ENCODE data around the gene STX10.

STX10 gene

DNA sequence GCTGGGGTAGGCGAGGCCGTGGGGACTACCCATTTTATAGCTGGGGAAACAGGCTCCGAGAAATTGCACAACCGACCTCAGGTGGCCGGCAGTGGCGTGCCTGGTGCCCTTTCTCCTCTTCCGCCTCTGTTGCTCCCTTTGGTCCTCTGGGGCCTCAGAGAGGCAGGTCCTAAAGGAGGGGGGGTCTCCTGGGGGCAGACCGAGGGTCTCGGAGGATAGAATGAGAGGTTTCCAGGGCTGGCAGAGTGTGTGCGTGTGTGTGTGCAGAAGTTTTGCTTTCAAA is 11.3 kb downstream of the STX10 start:
- no peak for DNase-seq

DNA sequence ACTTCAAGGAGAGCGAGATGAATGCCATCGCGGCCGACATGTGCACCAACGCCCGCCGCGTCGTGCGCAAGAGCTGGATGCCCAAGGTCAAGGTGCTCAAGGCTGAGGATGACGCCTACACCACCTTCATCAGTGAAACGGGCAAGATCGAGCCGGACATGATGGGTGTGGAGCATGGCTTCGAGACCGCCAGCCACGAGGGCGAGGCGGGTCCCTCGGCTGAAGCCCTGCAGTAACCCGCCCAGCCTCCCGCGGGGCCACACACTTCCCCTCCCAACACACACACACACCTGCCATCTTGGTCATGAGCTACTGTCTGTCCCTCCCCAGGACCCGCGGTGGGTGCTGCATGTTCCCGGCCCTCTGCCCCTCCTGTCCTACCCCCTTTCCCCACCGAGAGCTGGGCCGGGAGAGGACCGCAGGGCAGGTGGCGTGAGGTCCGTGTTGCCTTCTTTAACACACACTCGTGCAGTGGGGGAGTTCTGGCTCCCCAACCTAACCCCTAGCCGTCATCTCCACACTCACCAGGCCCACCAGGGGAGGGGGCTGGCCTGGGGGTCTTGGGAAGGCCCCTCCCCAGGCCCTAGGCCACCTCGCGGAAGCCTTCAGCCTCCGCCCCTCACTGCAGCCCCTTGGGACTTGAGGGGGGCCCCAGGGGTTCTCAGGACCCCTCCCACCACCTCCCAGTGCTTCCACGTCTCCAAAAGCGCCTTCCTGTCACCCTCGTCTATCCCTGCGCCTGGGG is 11.8 kb downstream of the STX10 start:
- DNase-seq, result no peak

DNA sequence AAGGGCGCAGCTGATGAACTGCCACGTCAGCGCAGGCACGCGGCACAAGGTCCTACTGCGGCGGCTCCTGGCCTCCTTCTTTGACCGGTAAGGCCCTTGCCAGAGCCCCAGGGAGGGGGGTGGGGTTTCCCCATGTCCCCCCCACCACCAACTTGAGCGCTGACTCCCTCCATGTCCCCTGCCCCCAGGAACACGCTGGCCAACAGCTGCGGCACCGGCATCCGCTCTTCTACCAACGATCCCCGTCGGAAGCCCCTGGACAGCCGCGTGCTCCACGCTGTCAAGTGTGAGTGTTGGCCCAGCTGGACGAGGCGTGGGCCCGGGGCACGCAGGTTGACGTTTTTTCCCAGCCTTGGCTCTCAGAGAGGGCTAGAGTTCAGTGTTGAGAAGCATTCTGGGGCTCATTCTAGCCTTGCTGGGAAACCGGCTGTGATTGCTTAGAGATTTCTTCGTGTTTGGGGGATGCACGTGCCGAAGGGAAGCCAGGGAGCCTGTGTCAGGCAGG is 12.8 kb downstream of the STX10 start:
- no peak for DNase-seq

DNA sequence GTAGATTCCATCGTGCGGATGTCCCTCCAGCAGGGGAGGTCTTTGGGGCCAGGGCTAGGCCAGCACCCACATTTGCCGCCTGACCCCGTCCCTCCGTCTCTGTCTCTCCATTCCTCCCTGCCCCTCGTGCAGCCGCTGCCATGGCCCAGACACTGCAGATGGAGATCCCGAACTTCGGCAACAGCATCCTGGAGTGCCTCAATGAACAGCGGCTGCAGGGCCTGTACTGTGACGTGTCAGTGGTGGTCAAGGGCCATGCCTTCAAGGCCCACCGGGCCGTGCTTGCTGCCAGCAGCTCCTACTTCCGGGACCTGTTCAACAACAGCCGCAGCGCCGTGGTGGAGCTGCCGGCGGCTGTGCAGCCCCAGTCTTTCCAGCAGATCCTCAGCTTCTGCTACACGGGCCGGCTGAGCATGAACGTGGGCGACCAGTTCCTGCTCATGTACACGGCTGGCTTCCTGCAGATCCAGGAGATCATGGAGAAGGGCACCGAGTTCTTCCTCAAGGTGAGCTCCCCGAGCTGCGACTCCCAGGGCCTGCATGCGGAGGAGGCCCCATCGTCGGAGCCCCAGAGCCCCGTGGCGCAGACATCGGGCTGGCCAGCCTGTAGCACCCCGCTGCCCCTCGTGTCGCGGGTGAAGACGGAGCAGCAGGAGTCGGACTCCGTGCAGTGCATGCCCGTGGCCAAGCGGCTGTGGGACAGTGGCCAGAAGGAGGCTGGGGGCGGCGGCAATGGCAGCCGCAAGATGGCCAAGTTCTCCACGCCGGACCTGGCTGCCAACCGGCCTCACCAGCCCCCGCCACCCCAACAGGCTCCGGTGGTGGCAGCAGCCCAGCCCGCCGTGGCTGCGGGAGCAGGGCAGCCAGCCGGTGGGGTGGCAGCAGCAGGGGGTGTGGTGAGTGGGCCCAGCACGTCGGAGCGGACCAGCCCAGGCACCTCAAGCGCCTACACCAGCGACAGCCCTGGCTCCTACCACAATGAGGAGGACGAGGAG is 14.8 kb downstream of the STX10 start:
- no peak for DNase-seq

DNA sequence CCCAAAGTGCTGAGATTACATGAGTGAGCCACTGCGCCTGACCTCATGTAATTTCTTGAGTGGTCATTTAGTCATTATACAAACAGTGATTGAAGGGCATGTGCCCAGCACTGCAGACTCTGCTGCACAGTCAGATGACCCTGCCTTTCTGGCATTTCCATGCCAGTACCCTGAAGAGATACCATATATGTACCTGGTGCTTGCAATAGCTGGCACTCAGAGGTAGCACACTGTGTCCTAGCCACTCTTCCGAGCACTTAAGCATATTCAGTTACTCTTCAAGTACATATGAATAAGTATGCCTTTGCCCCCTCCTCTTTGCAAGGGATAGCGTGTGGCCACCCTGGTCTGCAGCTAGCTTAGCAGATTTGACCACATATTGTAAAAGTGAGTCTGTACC is 15.5 kb downstream of the STX10 start:
- no peak for DNase-seq

DNA sequence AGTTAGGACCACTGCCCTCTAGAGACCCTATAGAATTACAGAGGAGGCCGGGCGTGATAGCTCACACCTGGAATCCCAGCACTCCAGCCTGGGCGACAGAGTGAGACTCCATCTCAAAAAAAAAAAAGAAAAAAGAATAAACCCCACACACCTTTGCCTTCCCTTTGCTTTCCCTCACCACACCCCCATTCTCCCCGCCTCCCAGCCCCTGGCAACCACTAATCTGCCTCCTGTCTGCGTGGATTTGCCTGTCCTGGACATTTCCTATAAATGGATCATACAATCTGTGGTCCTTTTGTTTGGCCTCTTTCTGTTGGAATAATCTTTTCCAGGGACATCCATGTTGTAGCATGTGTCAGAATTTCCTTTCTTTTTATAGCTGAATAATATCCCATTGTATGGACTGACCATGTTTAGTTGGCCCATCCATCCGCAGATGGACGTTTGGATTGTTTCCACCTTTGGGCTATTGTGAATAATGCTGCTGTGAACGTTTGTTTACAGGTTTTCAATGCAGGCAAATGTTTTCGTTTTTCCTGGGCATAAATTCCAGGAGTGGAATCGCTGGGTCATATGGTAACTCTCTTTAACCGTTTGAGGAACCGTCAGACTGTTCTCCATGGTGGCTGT is 16.8 kb downstream of the STX10 start:
- no peak for DNase-seq

DNA sequence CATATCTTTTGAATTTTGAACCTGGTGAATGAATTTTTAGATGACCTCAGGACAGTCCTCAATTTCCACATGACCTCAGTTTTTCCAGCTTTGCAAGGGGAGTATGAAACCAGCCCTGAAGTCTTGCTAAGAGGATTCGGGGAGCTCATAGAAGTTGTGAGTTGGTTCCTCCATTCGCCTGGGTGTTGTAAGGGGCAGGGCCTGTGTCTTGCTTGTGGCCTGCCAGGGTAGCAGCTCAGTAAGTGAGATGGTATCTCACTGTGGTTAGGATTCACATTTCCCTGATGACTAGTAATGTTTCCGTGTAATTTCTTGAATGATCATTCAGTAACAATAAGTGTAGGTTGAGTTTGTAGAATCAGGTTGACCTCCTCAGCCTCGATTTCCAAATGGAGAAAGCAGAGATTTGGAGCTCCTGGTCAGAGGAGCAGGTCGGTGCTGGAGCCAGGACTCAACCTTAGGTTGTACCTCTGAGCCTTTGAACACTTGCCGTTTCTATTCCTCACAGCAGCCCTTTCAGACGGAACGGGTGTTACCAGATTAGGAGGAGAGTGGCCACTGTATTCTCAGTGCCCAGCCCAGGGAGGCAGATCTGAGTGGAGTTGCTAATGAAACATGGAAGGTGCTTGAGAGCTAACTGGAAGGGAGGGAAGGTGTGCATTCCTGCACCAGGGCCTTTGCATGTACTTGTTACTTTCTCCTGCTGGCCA is 17.5 kb downstream of the STX10 start:
- no peak for DNase-seq

DNA sequence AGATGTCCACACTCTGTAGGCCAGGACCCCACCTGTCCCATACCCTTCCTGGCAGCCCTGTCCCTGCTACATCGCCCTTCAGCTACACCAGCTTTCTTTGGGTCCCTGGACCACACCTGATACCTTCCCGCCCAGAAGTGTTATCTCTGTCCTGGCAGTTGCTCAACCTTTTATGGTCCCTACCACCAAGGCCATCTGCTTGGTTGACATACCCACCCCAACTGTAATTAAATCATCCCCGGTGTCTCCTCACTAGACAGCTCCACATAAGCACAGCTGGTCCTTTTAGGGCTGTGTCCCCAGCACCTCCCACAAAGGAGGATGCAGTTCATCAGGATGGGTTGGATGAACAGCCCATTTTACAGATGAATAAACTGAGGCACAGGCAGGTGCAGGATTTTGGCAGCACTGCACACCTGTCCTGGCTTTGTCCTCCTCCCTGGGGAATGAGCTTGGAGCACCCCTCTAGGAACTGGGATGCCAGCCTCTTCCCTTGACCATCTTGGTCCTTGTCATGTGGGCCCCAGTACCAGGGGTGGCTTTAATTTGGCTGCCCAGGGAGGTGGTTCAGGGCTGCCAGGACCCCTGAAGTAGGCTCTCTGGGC is 19.2 kb downstream of the STX10 start:
- DNase-seq, result no peak

DNA sequence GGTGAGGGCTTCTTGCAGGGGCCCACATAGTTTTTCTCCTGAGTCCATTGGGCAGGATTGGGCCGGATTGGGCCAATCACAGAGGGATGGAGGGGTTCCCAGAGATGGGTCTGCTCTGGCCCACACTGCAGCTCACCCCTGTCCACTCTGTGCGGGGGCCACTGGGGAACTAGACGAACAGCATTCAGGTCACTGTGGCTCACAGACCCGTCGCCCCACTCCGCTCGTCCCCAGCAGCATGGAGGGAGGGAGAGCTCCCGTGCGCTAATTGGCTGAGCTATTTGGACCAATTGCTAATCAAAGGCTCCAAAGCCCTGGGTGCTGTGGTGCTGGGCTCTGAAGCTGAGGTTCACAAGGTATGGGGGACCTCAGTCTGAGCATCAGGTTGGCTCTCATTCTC is 20.8 kb downstream of the STX10 start:
- DNase-seq, result no peak

DNA sequence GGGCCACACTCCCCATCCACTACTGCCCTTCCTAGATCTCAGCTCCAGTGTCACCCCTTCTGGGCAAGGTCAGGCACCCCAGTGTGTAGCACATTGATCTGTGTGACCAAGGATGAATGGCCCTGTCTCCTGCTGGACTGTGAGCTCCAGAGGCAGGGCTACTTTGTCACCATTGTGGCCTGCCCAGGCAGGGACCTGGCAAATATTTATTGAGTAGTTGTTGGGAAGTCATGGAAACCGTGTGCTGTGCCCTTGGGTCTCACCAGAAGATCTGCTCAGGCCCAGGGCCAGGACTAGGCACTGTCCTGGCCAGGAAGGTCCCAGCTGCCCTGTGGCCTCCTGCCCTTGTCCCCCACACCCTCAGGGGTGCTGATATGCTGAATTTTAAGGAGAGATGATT is 21.6 kb downstream of the STX10 start:
- no peak for DNase-seq

DNA sequence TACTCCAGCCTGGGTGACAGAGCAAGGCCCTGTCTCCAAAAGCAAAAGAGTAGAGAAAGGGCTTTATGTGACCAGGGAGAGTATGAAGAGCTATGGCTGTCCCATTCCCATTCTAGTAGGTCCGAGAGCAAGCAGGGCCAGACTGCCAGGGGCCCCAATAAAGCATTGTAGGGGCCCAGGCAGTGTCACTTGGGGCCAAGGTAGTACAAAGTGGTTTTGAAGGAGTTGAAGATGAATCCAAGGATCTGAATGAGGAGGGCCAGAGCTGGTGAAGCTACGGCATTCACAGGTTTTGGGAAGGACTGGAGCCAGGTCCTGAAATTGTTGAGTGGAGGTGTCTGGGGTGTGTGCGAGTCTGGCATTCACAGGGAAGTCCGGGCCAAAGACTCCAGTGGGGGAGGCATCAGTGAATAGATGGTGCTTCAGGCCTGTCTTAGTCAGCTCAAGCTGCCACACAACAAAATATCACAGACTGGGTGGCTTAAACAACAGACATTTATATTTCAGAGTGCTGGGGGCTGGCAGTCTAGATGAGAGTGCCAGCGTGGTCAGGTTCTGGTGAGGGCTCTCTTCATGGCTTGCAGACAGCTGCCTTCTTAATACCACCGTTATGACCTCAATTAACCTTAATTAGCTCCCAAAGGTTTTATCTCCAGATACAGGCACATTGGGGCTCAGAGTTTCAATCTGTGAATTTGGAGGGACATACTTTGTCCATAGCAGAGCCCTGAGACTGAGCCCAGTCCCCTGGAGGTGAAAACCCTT is 22.2 kb downstream of the STX10 start:
- DNase-seq, result no peak

DNA sequence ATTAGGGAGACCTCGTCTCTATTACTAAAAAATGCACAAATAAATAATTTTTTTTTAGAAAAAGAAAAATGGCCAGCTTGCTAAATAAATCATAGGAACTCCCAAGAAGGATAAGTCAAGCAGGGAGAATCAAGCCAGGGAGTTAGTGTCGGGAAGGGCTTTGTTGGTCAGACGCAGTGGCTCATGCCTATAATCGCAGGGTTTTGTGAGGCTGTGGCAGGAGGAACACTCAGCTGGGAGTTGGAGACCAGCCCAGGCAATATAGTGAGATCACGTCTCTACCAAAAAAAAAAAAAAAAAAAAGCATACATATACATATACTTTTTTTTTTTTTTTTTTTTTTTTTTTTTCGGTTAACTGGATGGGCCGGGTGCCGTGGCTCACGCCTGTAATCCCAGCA is 23.1 kb downstream of the STX10 start:
- peak; percentile 64 for DNase-seq

DNA sequence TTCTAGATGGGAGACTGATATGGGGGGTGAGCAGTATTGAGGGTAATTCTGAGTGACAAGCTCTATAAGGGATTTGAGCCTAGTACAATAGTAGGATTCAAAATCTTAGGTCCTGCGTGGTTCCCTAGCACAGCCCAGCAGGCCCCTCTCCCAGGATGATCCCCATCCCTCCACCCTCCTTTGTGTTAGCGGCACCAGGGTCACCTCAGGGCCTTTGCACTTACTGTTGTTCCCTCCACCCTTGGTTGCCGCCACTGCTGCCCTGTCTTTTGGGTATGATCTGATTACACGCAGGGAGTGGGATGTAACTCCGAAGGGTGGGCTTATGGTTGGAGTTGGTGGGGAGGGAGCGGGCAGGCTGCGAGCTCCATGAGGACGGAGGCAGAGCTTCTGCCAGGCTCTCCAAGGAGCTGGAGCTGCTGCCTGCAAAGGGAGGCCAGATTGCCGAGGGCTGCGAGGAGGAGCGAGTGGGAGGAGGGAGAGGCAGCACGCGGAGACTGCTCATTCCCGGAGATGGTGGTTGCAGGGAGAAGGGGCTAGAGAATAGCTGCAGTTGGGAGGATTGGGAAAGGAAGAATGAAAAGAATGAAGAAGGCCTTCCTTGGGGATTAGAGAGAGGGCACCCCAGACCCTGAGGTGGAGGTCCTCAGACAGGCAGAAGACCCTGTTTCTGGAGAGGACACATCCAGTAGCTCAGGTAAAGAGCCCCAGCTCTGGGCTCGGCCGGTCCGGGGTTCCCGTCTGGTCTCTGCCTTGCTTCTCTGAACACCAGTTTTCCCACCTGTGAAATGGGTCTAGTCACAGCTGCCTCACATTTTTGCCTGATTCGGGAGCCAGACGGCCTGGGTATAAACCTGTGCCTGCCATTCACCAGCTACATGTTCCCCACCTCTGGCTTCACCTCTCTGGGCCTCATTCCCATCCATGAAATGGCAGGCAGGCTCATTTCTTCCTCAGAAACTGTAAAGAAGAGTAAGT is 26.9 kb downstream of the STX10 start:
- no peak for DNase-seq

DNA sequence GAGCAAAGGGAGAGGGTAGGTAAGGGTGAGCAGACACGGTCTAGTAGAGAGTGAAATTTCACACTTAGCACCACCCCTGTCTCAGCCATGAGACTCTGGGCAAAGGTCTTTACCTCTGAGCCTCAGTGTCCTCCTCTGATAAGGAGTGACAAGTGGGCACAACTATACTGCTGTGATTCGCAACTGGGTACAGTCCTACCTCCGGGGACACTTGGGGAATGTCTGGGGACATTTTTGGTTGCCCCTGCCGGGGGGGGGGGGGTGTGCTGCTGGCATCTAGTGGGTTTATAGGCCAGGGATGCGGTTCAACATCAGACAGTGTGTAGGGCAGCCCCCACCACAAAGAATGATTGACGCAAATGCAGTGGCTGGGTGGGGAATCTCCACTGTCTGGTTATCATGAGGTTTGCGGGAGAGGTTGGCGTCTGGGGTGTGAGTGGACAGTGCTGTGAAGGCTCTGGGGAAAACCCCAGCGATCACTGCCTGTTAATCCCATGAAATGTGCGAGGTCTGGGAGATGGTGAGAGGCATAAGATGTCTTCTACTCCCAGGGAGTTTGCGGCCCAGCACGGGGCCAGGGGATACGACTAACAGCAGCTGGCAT is 27.8 kb downstream of the STX10 start:
- no peak for DNase-seq

DNA sequence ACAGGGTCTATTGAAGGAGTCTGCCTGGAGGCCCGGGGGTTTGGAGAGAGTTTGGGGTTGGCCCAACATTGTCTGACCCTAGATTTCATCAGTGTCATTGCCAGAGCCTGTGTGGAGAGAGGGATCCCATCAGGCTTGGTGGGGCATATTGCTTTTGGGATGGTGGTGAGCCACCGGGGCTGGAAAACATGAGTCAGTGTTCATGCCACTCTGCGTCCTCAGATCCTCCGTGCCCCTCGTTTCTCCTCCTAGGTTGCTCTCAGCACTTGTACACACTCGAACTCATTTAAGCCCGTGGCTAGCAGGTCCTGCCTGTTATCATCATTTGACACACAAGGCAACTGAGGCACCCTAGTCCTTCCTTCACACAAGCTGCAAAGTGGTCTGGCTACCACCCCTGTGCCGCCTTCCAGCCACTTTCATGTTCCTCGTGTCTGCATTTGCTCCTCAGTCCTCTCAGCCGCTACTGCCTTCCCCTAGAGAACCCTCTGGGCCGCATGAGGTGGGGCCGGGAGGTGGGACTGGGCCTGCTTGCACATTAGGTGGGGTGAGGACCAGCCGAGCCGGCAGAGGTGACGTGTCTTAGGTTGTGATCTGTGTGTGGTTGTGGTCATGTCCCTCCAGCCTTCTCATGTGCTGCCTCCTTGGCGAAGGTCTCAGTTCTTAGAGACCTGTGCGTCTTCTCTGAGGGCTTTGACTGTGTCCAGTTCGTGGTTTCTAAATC is 28.5 kb downstream of the STX10 start:
- DNase-seq, result no peak

DNA sequence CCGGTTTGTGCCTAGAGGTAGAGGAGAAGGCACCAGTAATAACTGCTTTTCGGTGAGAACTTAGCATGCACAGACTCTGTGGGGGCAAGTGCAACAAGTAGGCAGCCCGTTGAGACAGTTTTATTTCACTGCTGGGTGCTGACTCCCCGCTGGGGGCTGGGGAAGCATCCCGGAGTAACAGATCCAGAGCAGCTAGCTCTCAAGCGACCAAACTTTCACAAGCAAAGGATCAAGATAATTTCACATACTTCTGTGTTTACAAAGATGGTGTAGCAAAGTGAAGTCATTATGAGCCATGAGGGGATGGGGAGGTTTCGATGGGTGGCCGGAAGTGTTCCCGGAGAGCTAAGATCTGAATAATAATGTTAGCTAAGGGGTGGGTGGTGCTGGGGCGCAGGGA is 29.4 kb downstream of the STX10 start:
- DNase-seq, result no peak

DNA sequence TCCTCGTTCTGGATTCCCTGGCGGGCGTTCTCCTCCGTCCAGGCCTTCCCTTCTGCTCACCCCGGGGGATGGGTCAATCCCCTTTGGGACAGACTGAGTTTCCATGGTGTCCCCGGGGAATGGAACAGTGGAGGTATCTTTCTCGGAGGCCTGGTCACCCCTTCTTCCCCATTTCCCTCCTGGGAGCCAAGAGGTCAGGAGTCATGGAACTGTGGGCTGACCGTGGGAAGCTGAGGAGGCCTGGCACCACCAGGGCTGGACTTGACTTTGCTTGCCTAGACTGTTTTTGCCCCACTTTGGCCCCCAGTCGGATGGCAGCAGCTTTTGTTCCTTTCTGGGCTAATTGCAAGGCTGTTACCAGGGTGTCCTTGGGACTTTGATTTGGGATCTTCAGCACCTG is 30.1 kb downstream of the STX10 start:
- DNase-seq, result no peak

DNA sequence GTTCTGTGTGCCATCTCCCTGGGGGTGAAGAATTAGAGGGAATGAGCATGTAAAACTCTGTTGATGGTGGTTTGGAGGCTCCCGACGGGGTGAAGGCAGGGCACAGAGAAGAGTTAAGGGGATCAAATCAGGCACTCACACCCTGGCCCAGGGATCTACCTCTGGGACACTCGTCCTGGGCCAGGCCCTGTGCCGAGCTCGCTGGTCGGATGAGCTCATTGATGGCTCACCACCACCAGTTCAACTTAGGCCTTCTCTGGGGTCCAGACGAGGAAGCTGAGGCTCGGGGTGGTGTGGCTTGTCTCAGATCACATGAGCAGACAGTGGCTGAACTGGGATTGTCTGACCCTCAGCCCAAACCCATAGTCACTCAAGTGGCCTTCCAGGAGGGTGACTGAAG is 30.5 kb downstream of the STX10 start:
- DNase-seq, result no peak

DNA sequence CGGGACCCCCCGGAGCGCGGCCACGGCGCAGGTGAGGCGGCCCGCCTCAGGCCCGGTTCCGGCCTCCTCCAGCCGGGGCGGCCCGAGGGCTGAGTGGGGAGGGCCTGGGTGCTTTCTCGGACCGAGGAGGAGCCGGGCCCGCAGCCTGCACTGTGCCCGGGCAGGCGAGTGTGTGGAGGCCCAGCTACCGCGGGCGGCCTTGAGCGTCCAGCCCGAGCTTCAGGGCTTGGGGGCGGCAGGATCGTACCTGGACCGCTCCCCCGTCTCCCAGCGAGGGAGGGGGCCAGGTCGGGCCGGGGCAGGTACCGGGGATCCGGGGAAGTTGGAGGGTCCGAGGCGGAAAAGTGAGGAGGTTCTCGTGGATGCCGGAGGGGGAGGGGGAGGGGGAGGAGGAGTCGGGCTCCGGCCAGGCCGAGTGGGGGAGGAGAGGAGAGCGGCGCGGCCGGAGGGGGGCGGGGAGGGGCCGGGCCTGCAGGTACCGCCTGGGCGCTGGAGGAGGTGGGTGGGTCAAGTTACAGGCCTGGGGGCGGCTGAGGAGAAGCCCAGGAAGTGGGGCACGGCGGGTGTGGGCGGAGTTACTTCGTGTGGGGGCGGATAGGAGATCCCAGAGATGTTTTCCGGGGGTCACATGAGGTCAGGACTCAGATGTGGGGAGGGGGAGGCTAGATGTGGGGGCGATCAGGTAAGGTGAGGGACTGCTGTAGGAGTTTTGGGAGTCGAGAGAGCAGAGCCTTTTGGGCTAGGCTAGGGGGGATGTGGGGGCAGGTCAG is 31.6 kb downstream of the STX10 start:
- peak; percentile 66 for DNase-seq

Measured in femur (tissue), 1 donor.